ENCODE results near the gene RTL10. TPM values are rescaled to one million over a fixed set of nuclear protein-coding genes. Genes with fewer than 3 reads are reported as not detected.

RTL10 gene
- total RNA-seq, 2 donors from 2014 or later, result 20.6 to 22.2 TPM

DNA sequence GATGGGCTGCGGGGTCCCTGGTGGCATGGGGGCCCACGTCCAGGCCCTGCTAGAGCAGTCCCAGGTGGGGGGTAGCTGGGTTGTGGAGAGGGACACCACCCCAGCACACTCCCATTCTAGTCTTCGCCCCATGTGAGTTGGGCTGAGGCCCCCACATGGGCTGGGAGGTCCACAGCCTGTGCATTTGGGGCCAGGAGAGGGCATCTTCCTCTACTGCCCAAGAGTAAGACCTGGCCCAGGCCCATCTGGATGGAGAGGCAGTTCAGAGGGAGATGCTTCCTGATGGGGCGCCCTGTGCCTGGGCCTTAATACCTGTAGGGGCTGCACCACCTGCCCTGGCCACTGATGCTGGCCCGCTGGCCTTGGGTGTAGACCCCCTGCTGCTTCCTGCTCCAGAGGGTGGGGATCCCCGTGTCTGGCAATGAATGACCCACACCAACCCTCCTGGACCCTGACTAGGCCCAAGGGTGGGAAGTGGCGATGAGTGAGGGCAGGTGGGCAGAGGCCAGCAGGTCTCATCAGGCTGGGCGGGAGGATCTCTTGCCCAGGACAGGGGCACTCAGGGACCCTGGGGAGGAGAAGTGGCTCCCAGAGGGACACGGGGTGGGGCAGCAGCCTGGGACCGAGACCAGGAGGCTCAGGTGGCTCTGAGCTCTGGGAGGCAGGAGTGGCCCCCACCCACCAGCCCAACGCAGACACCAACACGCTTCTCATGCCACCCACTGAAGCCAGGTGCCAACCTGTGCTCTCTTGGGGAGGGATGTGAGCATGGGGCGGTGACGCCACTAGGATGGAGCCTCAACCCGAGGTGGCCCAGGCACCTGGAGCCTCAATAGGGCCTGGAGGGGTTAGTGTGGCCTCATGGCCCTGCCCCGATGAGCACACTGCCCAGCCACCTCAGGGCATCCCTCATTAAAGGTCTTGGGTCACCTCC is 17.4 kb upstream of the RTL10 start:
- WGBS, 2 experiments (ENCODE audit: insufficient coverage in 1 of 2, insufficient read length in 1 of 2), result 95 to 100% methylated on average over 1 to 16 of the region's 16 CpGs
- H3K4me1 Mint-ChIP-seq, result peaks cover 2% of the 10 kb centered on the region
- H3K27ac ChIP-seq (ENCODE audit: low read depth, low read length), result no peak overlapping the region
- H3K4me3 ChIP-seq (ENCODE audit: low read length), result no peak overlapping the region
- H3K9me3 ChIP-seq (ENCODE audit: control insufficient read depth, low read length), result no peaks in the 10 kb centered on the region
- no peaks in the 10 kb centered on the region for H3K36me3 Mint-ChIP-seq (ENCODE audit: low read depth)
- no peaks in the 10 kb centered on the region for H3K9me3 Mint-ChIP-seq
- H3K4me1 ChIP-seq (ENCODE audit: control insufficient read depth, insufficient read depth, low read length), result no peaks in the 10 kb centered on the region
- TF ChIP-seq, protein P1, sequence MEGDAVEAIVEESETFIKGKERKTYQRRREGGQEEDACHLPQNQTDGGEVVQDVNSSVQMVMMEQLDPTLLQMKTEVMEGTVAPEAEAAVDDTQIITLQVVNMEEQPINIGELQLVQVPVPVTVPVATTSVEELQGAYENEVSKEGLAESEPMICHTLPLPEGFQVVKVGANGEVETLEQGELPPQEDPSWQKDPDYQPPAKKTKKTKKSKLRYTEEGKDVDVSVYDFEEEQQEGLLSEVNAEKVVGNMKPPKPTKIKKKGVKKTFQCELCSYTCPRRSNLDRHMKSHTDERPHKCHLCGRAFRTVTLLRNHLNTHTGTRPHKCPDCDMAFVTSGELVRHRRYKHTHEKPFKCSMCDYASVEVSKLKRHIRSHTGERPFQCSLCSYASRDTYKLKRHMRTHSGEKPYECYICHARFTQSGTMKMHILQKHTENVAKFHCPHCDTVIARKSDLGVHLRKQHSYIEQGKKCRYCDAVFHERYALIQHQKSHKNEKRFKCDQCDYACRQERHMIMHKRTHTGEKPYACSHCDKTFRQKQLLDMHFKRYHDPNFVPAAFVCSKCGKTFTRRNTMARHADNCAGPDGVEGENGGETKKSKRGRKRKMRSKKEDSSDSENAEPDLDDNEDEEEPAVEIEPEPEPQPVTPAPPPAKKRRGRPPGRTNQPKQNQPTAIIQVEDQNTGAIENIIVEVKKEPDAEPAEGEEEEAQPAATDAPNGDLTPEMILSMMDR (conservative IDR thresholded peaks at IDR 0.05), result no peak
- H3K4me3 Mint-ChIP-seq, result no peak overlapping the region
- H3K36me3 ChIP-seq (ENCODE audit: control insufficient read depth, insufficient read depth, low read length), result no peaks in the 10 kb centered on the region
- H3K9ac ChIP-seq (ENCODE audit: extremely low read depth, low read length, poor library complexity, severe bottlenecking), result no peak overlapping the region
- peak; percentile 47 for DNase-seq
- no peaks in the 10 kb centered on the region for H3K27me3 Mint-ChIP-seq (ENCODE audit: insufficient read depth)
- H3K27me3 ChIP-seq (ENCODE audit: control insufficient read depth, insufficient read depth, low read length, poor library complexity, severe bottlenecking), result no peaks in the 10 kb centered on the region
- no peak overlapping the region for H3K27ac Mint-ChIP-seq

DNA sequence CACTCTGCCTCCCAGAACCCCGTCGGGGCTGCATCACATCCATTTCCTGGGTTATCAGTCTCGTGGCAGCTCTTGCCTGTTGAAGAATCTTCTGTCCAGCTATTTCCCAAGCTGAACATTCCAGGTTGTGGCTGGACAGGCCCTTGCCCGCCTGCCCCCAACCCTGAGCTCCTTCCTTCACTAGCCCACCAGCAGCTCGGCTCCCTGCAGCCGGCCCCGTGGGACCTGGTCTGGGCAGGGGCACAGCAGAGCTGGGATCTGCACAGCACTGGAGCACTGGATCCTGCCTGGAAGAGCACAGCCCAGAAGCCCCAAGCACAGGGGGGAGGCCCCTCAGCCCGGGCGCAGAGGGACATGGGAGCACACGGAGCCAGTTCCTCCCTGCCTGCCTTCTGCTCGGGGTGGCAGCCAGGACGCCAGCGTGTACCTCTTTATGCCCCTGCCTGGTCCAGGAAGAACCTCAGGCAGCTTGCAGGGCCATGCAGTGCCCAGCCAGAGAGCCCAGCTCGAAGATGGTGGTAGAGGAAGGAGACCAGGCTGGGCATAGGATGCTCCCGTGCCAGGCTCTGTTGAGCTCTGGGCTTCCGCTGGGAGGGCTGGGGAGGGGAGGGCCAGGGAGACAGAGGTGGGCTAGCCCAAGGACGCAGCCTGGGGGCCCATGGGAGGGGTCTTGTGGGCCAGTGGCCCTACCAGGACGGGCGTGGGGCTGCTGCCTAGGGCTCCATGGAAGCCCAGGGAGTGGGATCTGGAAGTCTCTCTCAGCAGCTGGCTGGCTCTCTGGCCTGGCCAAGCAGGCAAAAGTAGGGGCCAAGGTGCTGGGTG is 16.6 kb upstream of the RTL10 start:
- no peak overlapping the region for H3K27ac Mint-ChIP-seq
- Histone ChIP-seq H3K4me1 (ENCODE audit: control insufficient read depth, insufficient read depth, low read length) (no peaks in the 10 kb centered on the region), H3K4me3 (ENCODE audit: low read length) (no peak overlapping the region), H3K9ac (ENCODE audit: extremely low read depth, low read length, poor library complexity, severe bottlenecking) (no peak overlapping the region), H3K36me3 (ENCODE audit: control insufficient read depth, insufficient read depth, low read length) (no peaks in the 10 kb centered on the region), H3K27me3 (ENCODE audit: control insufficient read depth, insufficient read depth, low read length, poor library complexity, severe bottlenecking) (no peaks in the 10 kb centered on the region), H3K27ac (ENCODE audit: low read depth, low read length) (no peak overlapping the region), H3K9me3 (ENCODE audit: control insufficient read depth, low read length) (no peaks in the 10 kb centered on the region)
- no peak overlapping the region for H3K4me3 Mint-ChIP-seq
- no peaks in the 10 kb centered on the region for H3K27me3 Mint-ChIP-seq (ENCODE audit: insufficient read depth)
- H3K36me3 Mint-ChIP-seq (ENCODE audit: low read depth), result no peaks in the 10 kb centered on the region
- peaks cover 2% of the 10 kb centered on the region for H3K4me1 Mint-ChIP-seq
- TF ChIP-seq, protein P1 (conservative IDR thresholded peaks at IDR 0.05), result no peak
- WGBS, 2 experiments (ENCODE audit: insufficient coverage in 1 of 2, insufficient read length in 1 of 2), result 91 to 92% methylated on average over 8 to 19 of the region's 19 CpGs
- H3K9me3 Mint-ChIP-seq, result no peaks in the 10 kb centered on the region
- peak; percentile 39 for DNase-seq

- Histone ChIP-seq H3K9ac (ENCODE audit: extremely low read depth, low read length, poor library complexity, severe bottlenecking) (no peak overlapping the region), H3K36me3 (ENCODE audit: control insufficient read depth, insufficient read depth, low read length) (no peaks in the 10 kb centered on the region), H3K27ac (ENCODE audit: low read depth, low read length) (no peak overlapping the region), H3K9me3 (ENCODE audit: control insufficient read depth, low read length) (no peaks in the 10 kb centered on the region), H3K27me3 (ENCODE audit: control insufficient read depth, insufficient read depth, low read length, poor library complexity, severe bottlenecking) (no peaks in the 10 kb centered on the region), H3K4me1 (ENCODE audit: control insufficient read depth, insufficient read depth, low read length) (no peaks in the 10 kb centered on the region), H3K4me3 (ENCODE audit: low read length) (no peak overlapping the region)
- WGBS, 2 experiments (ENCODE audit: insufficient coverage in 1 of 2, insufficient read length in 1 of 2), result 93 to 95% methylated on average over 25 to 30 of the region's 30 CpGs
- peak; percentile 44 for DNase-seq
- TF ChIP-seq, protein P1 (conservative IDR thresholded peaks at IDR 0.05), result no peak
- no peak overlapping the region for H3K4me3 Mint-ChIP-seq
- H3K27ac Mint-ChIP-seq, result no peak overlapping the region
- H3K4me1 Mint-ChIP-seq, result peaks cover 2% of the 10 kb centered on the region
- no peaks in the 10 kb centered on the region for H3K9me3 Mint-ChIP-seq
- H3K36me3 Mint-ChIP-seq (ENCODE audit: low read depth), result no peaks in the 10 kb centered on the region
- H3K27me3 Mint-ChIP-seq (ENCODE audit: insufficient read depth), result no peaks in the 10 kb centered on the region
Observed at GRCh38 chr22:19870153-19871022, 15.7 kb upstream of the RTL10 start.
